HG03135 (cell line): ENCODE results near the gene MAL.

Source experiments
- ATAC-seq: cut with Tn5 transposase; IDR thresholded peaks from one replicate; pipeline ENCODE4 v1.9.1; 2021; ENCODE audit warnings: mild to moderate bottlenecking, moderate library complexity; ENCODE audit not compliant: unreplicated experiment

Gene MAL

GRCh38 chr2:95025406-95026319, at the start of gene MAL:
Gene MAL, plus strand, starts transcription at chr2:95025708. Its CDS starts 85 bp downstream, at chr2:95025793.
- no peak for ATAC-seq

- ATAC-seq, result no peak
These were observed 47.7 kb upstream of the MAL start for GRCh38 chr2:94977826-94978225.

GRCh38 chr2:94978917-94979316, 46.6 kb upstream of the MAL start:
- no peak for ATAC-seq

DNA sequence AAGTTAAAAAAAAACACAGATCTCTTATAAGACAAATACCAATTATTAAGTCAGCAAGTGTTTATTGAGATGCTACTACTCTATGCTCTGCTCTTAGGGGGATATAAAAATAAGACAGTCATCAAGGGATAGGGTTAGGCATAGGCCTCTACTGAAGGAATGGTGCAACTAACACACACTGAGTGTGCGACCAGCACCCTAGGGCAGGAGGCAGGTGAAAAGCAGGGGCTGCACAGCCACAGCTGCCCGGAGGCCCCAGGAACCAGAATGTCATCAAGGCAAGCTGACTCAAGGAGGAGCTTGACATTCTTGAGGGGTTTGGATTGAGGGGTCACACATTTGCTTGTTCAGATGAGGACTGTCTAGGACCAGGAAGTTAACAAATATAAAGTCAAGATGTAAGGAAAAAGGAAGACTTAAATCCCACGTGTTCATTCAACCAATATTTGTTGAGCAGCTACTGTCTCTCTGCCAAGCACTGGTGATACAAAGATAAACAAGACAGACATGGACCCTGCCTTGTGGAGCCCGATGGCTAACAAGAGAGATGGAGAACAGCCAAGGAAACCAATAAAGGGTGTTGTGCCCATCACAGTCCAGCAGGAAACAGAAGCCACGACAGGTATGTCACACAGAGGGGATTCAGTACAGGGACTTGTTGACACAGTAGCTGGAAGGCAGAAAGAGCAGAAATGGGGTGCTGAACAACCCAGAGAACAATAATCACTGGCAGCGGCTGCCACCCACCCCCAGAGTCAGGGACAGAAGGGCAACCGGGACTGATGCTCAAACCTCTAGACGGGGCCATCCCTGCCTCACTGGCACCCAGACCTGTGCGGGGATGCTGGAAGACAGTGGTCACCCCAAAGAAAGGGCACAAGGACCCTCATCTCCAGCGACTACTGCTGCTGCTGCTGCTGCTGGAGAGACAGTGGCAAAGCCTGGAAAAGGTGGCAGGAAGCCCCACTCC, 45.8 kb upstream of the MAL start:
- no peak for ATAC-seq

DNA sequence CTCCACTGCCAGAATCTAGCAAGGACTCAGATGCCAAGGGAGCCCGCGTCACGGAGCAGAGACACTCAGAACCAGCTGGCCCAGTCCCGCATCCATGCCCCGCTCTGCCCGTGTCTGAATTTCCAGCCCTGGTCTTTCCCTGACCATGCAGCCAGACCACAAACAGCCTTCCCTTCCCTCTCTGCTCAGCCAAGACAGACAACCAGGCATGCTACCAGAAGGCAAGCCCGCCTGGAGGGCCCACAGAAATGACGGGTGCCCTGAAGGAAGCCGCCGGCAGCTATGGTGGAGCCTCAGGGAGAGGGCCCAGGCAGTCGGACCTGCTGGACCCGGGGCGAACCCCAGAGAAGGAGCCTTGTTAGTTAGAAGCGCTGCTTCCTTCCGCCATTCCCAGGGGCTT, 45.1 kb upstream of the MAL start:
- ATAC-seq, result no peak

DNA sequence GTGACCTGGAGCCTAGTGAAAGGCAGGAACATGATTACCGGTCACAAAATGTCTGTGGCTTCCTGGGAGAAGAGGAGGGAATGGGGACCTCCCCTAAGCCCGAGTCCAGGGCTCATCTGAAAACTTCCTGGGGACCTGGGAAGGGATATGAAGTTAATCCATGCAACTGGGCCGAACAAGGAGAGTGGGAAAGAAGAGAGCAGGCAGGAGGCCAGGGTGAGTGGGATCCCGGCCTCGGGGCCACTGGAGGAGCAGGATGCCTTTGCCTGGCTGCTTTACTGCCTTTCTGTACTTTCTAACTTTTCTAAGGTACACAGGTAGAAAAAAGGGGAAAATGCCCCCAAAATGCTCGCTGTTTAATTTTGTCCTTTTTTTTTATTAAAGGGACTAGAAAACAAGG, 43.4 kb upstream of the MAL start:
- ATAC-seq, result no peak

GRCh38 chr2:94982675-94983074, 42.8 kb upstream of the MAL start:
- no peak for ATAC-seq

- ATAC-seq, result no peak
These were observed 40.4 kb upstream of the MAL start for GRCh38 chr2:94984964-94985575.

DNA sequence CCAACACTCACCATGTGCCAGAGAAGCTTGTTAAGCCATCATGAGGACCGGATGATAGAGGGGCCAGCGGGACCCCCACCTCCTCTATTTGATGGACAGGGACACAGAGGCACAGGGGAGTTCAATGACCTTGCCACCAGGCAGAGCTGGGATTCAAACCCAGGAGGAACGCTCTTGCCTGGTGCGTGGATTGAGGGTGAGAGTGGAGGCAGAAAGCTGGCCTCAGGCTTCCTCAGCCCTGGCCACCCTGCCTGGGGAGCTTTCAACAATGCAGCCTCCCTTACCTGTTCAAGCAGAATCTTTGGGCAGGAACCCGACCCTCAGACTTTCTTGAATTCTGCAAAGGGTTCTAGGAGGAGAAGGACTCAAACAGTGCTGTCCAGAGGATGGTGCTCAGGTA, 39.9 kb upstream of the MAL start:
- ATAC-seq, result no peak

- ATAC-seq, result peak; percentile 76
These were observed 39.0 kb upstream of the MAL start for GRCh38 chr2:94986392-94986963.

DNA sequence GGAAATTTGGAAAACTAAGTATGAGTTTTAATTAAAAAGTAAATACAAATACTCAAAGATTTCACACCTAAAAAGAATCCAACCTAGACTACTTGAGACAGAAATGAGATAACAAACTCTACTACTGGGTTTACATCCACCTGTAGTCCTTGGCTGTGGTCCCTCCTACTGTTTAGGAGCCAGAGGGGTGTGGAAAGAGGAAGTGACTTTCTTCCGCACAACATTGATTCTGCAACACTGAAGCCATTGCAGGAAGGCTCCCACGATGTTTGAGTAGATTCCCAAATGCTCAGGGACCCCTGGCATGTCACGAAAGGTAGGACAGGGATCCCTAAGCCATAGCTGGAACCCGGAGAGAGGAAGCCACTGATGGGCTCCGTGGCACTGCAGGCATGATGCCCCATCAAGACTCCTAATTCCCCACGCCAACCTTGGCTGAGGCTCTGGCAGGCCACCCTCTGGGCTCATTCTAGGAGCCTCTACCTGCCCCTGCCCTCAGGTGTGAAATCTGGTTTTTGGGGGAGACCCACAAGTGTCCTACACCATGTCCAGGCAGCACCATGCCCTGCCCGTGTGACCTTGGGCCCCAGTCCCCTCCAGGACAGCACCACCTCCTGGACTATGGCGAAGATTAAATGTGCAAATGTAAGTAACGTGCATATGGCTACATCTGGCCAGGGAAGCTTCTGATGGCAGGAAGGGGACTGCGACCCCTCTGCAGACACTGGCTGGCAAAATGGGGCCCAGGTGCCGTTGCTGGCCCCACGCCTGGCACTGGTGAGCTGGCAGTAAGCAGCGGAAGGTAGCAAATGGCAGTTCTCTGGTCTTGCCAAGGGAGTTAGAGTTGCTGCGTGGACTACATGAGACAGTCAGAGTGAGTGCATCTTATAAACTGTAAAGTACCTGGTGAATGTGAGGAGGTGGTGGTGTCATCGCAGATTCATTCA, 38.2 kb upstream of the MAL start:
- no peak for ATAC-seq

GRCh38 chr2:94990956-94991355, 34.6 kb upstream of the MAL start:
- no peak for ATAC-seq

- no peak for ATAC-seq
These were observed 33.1 kb upstream of the MAL start for GRCh38 chr2:94992360-94992759.

GRCh38 chr2:94993176-94994062, 32.1 kb upstream of the MAL start:
- ATAC-seq, result no peak

DNA sequence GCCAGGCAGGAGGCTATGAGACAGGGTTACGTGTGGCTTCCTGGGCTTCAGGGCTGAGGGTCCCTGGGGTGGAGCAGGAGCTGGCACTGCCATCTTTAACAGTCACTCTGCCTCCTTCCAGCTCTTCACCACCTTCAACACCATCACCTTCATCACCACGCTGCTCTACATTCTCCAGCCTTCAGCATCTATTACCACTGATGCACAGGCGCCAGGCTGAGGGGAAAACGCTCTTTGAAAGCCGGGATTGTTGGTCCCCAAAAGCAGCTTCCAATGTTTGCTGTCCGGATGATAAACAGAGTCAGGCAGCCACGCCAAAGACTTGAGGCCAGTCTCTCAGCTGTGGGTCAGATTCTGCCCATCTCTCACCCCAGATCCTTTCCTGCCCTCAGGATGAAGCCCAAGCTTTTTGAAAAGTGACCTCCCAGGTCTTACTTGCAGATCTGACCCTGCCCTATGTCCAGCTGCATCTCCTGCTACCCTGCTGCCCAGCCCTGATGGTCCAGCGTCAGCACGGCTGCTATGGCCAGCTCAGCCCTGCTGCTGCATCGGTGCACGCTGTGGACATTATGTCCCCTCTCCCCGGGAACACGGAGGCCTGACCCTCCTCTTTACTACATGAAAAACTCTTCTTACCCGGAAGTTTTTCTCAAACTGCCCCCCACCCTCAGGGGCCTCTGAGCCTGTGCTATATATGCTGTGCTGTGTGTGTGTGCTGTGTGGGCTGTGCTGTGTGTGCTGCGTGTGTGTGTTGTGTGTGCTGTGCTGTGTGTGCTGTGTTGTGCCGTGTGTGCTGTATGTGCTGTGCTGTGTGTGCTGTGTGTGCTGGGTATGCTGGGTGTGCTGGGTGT, 31.2 kb upstream of the MAL start:
- no peak for ATAC-seq

- no peak for ATAC-seq
These were observed 30.5 kb upstream of the MAL start for GRCh38 chr2:94994914-94995552.

GRCh38 chr2:94995553-94996304, 29.8 kb upstream of the MAL start:
- ATAC-seq, result no peak
